CD14-positive monocyte (primary cell): ENCODE measurements around the gene SRD5A1. TPM values are rescaled to one million over a fixed set of nuclear protein-coding genes. Genes with fewer than 3 reads are reported as not detected.

Experiments used
- DNase-seq, 3 donors: peaks; one replicate each; pipeline ENCODE4 v3.0.0-alpha.2; 2011 to 2022
- H2AFZ ChIP-seq: 2 replicates; pipeline ENCODE4 v1.6.0; 2012; ENCODE audit warnings: mild to moderate bottlenecking, low read depth, low read length, inconsistent platforms; ENCODE audit not compliant: insufficient read depth, poor library complexity, severe bottlenecking
- H3K27ac ChIP-seq, 2 donors: 1 replicate in 1 of 2; 2 replicates in 1 of 2; pipeline ENCODE4 v1.5.1; 2012 to 2013; ENCODE audit warnings: low read length in 2 of 2, control low read depth in 1 of 2, inconsistent platforms in 1 of 2, low read depth in 1 of 2, mild to moderate bottlenecking in 1 of 2
- H3K27me3 ChIP-seq, 2 donors: one replicate each; pipeline versions ENCODE4 v1.6.0 to v1.6.1; 2011 to 2013; ENCODE audit warnings: low read length in 2 of 2; ENCODE audit not compliant: control insufficient read depth in 2 of 2, insufficient read depth in 2 of 2
- H3K36me3 ChIP-seq, 2 donors: replicated peaks in 1 of 2; 1 replicate in 1 of 2; 2 replicates in 1 of 2; pipeline versions ENCODE4 v1.5.1 to v1.6.1; 2012 to 2013; ENCODE audit warnings: low read length in 2 of 2, control low read depth in 1 of 2, inconsistent platforms in 1 of 2, mild to moderate bottlenecking in 1 of 2; ENCODE audit not compliant: insufficient read depth in 2 of 2, control insufficient read depth in 1 of 2
- H3K4me1 ChIP-seq, 2 donors: 1 replicate in 1 of 2; 2 replicates in 1 of 2; pipeline versions ENCODE4 v1.5.1 to v1.6.1; 2012 to 2013; ENCODE audit warnings: low read length in 2 of 2, control low read depth in 1 of 2, inconsistent platforms in 1 of 2, mild to moderate bottlenecking in 1 of 2, moderate library complexity in 1 of 2; ENCODE audit not compliant: insufficient read depth in 2 of 2, control insufficient read depth in 1 of 2
- H3K4me2 ChIP-seq: replicated peaks from 2 replicates; pipeline ENCODE3; 2012; ENCODE audit warnings: low read length, moderate library complexity, mild to moderate bottlenecking; ENCODE audit not compliant: poor library complexity, severe bottlenecking; ENCODE audit errors: extremely low read depth
- H3K4me3 ChIP-seq, 3 experiments: fragments of 200-600 bp in 1 of 3; sonication (generic) in 1 of 3; replicated peaks in 1 of 3; 1 replicate in 2 of 3; 2 replicates in 1 of 3; pipeline ENCODE4 v1.5.1; 2011 to 2013; ENCODE audit warnings: low read length in 3 of 3, mild to moderate bottlenecking in 3 of 3, control low read depth in 2 of 3, low read depth in 2 of 3, inconsistent platforms in 1 of 3, moderate library complexity in 1 of 3
- H3K79me2 ChIP-seq: 2 replicates; pipeline ENCODE4 v1.6.0; 2012; ENCODE audit warnings: mild to moderate bottlenecking, control low read depth, inconsistent platforms, low read length, moderate library complexity; ENCODE audit not compliant: insufficient read depth
- H3K9ac ChIP-seq: 2 replicates; pipeline ENCODE4 v1.6.0; 2017; ENCODE audit warnings: low read length, mild to moderate bottlenecking; ENCODE audit not compliant: insufficient read depth, poor library complexity, severe bottlenecking
- H3K9me3 ChIP-seq, 2 donors: replicated peaks in 1 of 2; 1 replicate in 1 of 2; 2 replicates in 1 of 2; pipeline versions ENCODE4 v1.5.1 to v1.6.1; 2012 to 2013; ENCODE audit warnings: low read length in 2 of 2, control low read depth in 1 of 2; ENCODE audit not compliant: control insufficient read depth in 1 of 2, insufficient read depth in 1 of 2
- H4K20me1 ChIP-seq: 2 replicates; pipeline ENCODE4 v1.6.0; 2012; ENCODE audit warnings: mild to moderate bottlenecking, low read length, control low read depth, moderate library complexity; ENCODE audit not compliant: insufficient read depth
- H3K27ac Mint-ChIP-seq, 7 donors: one replicate each; pipeline ENCODE4 v1.8.0; 2020; ENCODE audit warnings: mild to moderate bottlenecking in 7 of 7, mixed read lengths in 7 of 7, moderate library complexity in 6 of 7, inconsistent platforms in 2 of 7
- H3K27me3 Mint-ChIP-seq, 3 donors: one replicate each; pipeline ENCODE4 v1.8.0; 2021 to 2022; ENCODE audit warnings: low read depth in 3 of 3, mild to moderate bottlenecking in 3 of 3, mixed read lengths in 3 of 3, moderate library complexity in 3 of 3, inconsistent platforms in 1 of 3
- H3K36me3 Mint-ChIP-seq, 2 donors: one replicate each; pipeline ENCODE4 v1.8.0; 2020; ENCODE audit warnings: mixed read lengths in 2 of 2, inconsistent platforms in 1 of 2, mild to moderate bottlenecking in 1 of 2
- H3K4me1 Mint-ChIP-seq: one replicate; pipeline ENCODE4 v1.8.0; 2020; ENCODE audit warnings: mild to moderate bottlenecking, mixed read lengths
- H3K4me3 Mint-ChIP-seq, 2 donors: one replicate each; pipeline ENCODE4 v1.8.0; 2020; ENCODE audit warnings: mild to moderate bottlenecking in 2 of 2, mixed read lengths in 2 of 2, moderate library complexity in 1 of 2
- H3K9me3 Mint-ChIP-seq, 7 donors: one replicate each; pipeline ENCODE4 v1.8.0; 2020 to 2022; ENCODE audit warnings: mixed read lengths in 7 of 7, mild to moderate bottlenecking in 6 of 7, moderate library complexity in 6 of 7, inconsistent platforms in 2 of 7
- CTCF ChIP-seq: fragments of 200-600 bp; IDR thresholded peaks from one replicate; pipeline ENCODE4 v1.8.0; 2022; ENCODE audit warnings: antibody characterized with exemption, mild to moderate bottlenecking
- WGBS: methylation state at CpG from one replicate; pipeline ENCODE4 v1.1.5; 2013; ENCODE audit warnings: missing lambda C conversion rate; ENCODE audit not compliant: insufficient coverage; 5-methylcytosine and 5-hydroxymethylcytosine counted together
- intact Hi-C, 2 donors: fragments of 100-400 bp; cut with micrococcal nuclease; formaldehyde crosslinking; loops; one replicate each; pipeline versions ENCODE4 v1.15.0 to v1.15.1; 2023
- polyA plus RNA-seq, 3 donors: library from polyadenylated mRNA; depleted of rRNA in 1 of 3; unstranded in 2 of 3; stranded (reverse) in 1 of 3; fragments of 300-500 nt in 2 of 3; fragments of >200 nt in 1 of 3; fragmentation: Illumina TruSeq in 2 of 3; gene quantifications; 1 replicate in 2 of 3; 2 replicates in 1 of 3; pipeline ENCODE4 v1.2.3, GENCODE V29; 2012 to 2021

SRD5A1 gene
- polyA plus RNA-seq, 3 donors, result 21.2 to 34.7 (median 26.0) TPM

DNA sequence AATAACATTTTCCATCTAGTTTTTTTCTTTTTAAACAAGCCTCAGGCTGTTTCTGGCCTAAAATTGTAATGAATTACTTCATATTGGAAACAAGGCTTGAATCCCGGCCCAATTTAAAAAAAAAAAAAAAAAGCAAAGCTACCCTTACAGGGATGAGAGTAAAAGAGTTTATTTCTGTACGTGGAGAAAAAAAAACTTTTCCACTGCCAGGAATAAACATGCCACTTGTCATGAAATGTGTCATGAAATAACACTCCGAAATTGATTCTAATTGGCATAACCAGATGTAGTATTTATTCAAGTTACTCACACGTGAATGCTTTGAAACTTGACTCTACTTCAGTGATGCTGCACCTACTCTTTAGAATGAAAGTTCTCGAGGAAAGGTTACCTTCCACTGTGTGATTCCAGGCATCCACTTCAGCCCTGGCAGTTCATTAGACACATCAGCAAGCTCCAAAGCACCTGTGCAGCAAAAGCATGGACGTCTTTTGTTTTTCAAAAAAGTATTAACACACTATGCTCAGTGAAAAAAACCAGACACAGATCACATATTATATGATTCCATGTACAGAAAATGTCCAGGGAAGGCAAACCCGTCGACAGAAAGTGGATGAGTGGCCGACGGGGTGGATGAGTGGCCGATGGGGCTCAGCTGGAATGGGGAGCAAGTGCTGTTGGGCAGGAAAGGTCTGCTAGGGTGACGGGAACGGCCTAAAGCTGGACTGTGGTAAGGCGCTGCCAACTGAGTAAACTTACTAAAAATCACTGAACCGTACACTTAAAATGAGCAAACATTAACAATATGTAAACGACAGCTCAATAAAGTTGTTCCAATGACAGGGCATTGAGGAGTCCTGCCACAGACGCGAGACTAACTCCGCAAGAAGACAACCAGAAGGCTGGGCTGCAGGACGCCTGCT lies 21.6 kb upstream of the SRD5A1 start:
- no peaks in the 10 kb centered on the region for H3K27me3 ChIP-seq
- no peak overlapping the region for H3K27ac ChIP-seq
- H3K9me3 ChIP-seq, result no peaks in the 10 kb centered on the region
- no peaks in the 10 kb centered on the region for H3K4me1 ChIP-seq
- intact Hi-C loops, result no loop called here
- no peak overlapping the region for H3K9ac ChIP-seq
- Mint-ChIP-seq H3K4me1 (peaks cover 15% of the 10 kb centered on the region), H3K36me3 (peaks cover 91 to 100% of the 10 kb centered on the region in 2 donors), H3K27me3 (no peaks in the 10 kb centered on the region), H3K4me3 (no peak overlapping the region), H3K27ac (no peak overlapping the region), H3K9me3 (no peaks in the 10 kb centered on the region)
- H3K36me3 ChIP-seq, result peaks cover 96 to 100% of the 10 kb centered on the region in 2 donors
- peaks cover 14% of the 10 kb centered on the region for H3K79me2 ChIP-seq
- no peak overlapping the region for H2AFZ ChIP-seq
- no peak for TF ChIP-seq CTCF
- no peak overlapping the region for H3K4me3 ChIP-seq
- H4K20me1 ChIP-seq, result peaks cover 60% of the 10 kb centered on the region
- DNase-seq, result no peak
- H3K4me2 ChIP-seq, result no peak overlapping the region
- WGBS, result 98% methylated on average over 10 of the region's 20 CpGs

GRCh38 chr5:6615034-6615815 lies 18.0 kb upstream of the SRD5A1 start:
- peaks cover 63% of the 10 kb centered on the region for H4K20me1 ChIP-seq
- peaks cover 95 to 100% of the 10 kb centered on the region in 2 donors for H3K36me3 ChIP-seq
- H3K36me3 Mint-ChIP-seq, result peaks cover 80 to 89% of the 10 kb centered on the region in 2 donors
- intact Hi-C loops, result no loop called here
- no peak overlapping the region for H3K4me3 Mint-ChIP-seq
- H3K4me1 Mint-ChIP-seq, result no peaks in the 10 kb centered on the region
- H3K27me3 ChIP-seq, result no peaks in the 10 kb centered on the region
- no peak overlapping the region for H3K27ac Mint-ChIP-seq
- no peaks in the 10 kb centered on the region for H3K27me3 Mint-ChIP-seq
- WGBS, result 100% methylated on average over 7 of the region's 8 CpGs
- H3K4me3 ChIP-seq, result no peak overlapping the region
- H3K4me2 ChIP-seq, result no peak overlapping the region
- no peaks in the 10 kb centered on the region for H3K9me3 ChIP-seq
- H3K9ac ChIP-seq, result no peak overlapping the region
- no peak overlapping the region for H2AFZ ChIP-seq
- no peaks in the 10 kb centered on the region for H3K9me3 Mint-ChIP-seq
- no peaks in the 10 kb centered on the region for H3K4me1 ChIP-seq
- peaks cover 20% of the 10 kb centered on the region for H3K79me2 ChIP-seq
- no peak for DNase-seq
- TF ChIP-seq CTCF, result no peak
- H3K27ac ChIP-seq, result no peak overlapping the region
